HCT116 (cell line): ENCODE data around the gene UBASH3B. TPM values are rescaled to one million over a fixed set of nuclear protein-coding genes. Genes with fewer than 3 reads are reported as not detected.

ENCODE experiments used
- ATAC-seq: fragments of 200-7000 bp; cut with Tn5 transposase; 2 replicates; pipeline ENCODE4 v1.9.1; 2020; ENCODE audit warnings: mild to moderate bottlenecking, moderate library complexity
- BruUV-seq: library from RNA; stranded (reverse); fragments of 400-500 nt; replicated peaks from 2 replicates; lab custom pipeline; 2021; lab: Mats Ljungman, UMichigan
- CTCF ChIA-PET: fragments of 300-600 bp; sonication (Branson Sonifier 250); formaldehyde crosslinking; loops from one replicate; lab custom pipeline; 2021; ENCODE audit warnings: antibody characterized with exemption; lab: Charles Lee
- POLR2A ChIA-PET: fragments of 300-600, 350-600 bp; sonication (Branson Sonifier 250); formaldehyde crosslinking; loops from one replicate; lab custom pipeline; 2021; ENCODE audit warnings: antibody characterized with exemption; lab: Charles Lee
- RAD21 ChIA-PET, 2 experiments: fragments of 300-600 bp; sonication (Branson Sonifier 250); formaldehyde crosslinking; loops; one replicate each; lab custom pipeline; 2023; ENCODE audit warnings: low total read pairs in 2 of 2; ENCODE audit not compliant: uncharacterized antibody in 2 of 2, unreplicated experiment in 2 of 2, low non-redundant PET in 1 of 2; lab: Charles Lee
- DNase-seq: peaks from one replicate; pipeline ENCODE4 v3.0.0-alpha.2; 2010; ENCODE audit warnings: low read depth, low spot score
- H2AFZ ChIP-seq: fragments of 200-600 bp; shearing (Covaris generic), sonication (generic); 2 replicates; pipeline ENCODE4 v1.6.1; 2017; ENCODE audit warnings: low read depth, mixed run types, mixed read lengths, antibody characterized with exemption, low read length; ENCODE audit not compliant: poor library complexity, severe bottlenecking
- H3K27ac ChIP-seq: 2 replicates; pipeline ENCODE4 v1.5.1; 2012; ENCODE audit warnings: low read depth, low read length
- H3K27me3 ChIP-seq: fragments of 200-600 bp; sonication (generic); 2 replicates; pipeline ENCODE4 v1.6.1; 2016; ENCODE audit warnings: mixed run types, low read length, mixed read lengths; ENCODE audit not compliant: insufficient read depth
- H3K36me3 ChIP-seq, 2 experiments: fragments of 200-500 bp in 1 of 2; fragments of 200-600 bp in 1 of 2; sonication (Bioruptor generic) in 1 of 2; sonication (generic) in 1 of 2; 2 replicates each; pipeline versions ENCODE4 v1.5.1 to v1.6.1; 2014 to 2016; ENCODE audit warnings: low read length in 2 of 2, inconsistent platforms in 1 of 2, mixed read lengths in 1 of 2, mixed run types in 1 of 2; ENCODE audit not compliant: insufficient read depth in 2 of 2, control insufficient read depth in 1 of 2
- H3K4me1 ChIP-seq, 2 experiments: fragments of 200-600 bp in 1 of 2; sonication (generic) in 1 of 2; 2 replicates each; pipeline versions ENCODE4 v1.5.1 to v1.6.1; 2012 to 2017; ENCODE audit warnings: low read length in 2 of 2, inconsistent platforms in 1 of 2, mild to moderate bottlenecking in 1 of 2, mixed read lengths in 1 of 2, mixed run types in 1 of 2, moderate library complexity in 1 of 2; ENCODE audit not compliant: insufficient read depth in 2 of 2, control insufficient read depth in 1 of 2
- H3K4me2 ChIP-seq: fragments of 200-600 bp; sonication (generic); 2 replicates; pipeline ENCODE4 v1.6.1; 2017; ENCODE audit warnings: mixed run types, low read length, mixed read lengths
- H3K4me3 ChIP-seq, 2 experiments: fragments of 200-600 bp in 1 of 2; sonication (generic) in 1 of 2; replicated peaks in 1 of 2; 2 replicates each; pipeline ENCODE4 v1.5.1; 2011 to 2016; ENCODE audit warnings: low read length in 2 of 2, control low read depth in 1 of 2, low read depth in 1 of 2, mild to moderate bottlenecking in 1 of 2, mixed read lengths in 1 of 2, mixed run types in 1 of 2
- H3K79me2 ChIP-seq: fragments of 200-600 bp; sonication (generic); 2 replicates; pipeline ENCODE4 v1.6.1; 2017; ENCODE audit warnings: mild to moderate bottlenecking, mixed run types, low read length, moderate library complexity, mixed read lengths; ENCODE audit not compliant: insufficient read depth
- H3K9ac ChIP-seq: fragments of 200-600 bp; sonication (generic); 2 replicates; pipeline ENCODE4 v1.6.1; 2016; ENCODE audit warnings: low read length, mixed read lengths
- H3K9me2 ChIP-seq: fragments of 200-600 bp; sonication (generic), shearing (Covaris generic); 2 replicates; pipeline ENCODE4 v1.6.1; 2017; ENCODE audit warnings: mixed run types, mild to moderate bottlenecking, moderate library complexity; ENCODE audit not compliant: insufficient read depth
- H3K9me3 ChIP-seq, 2 experiments: fragments of 200-500 bp in 1 of 2; fragments of 200-600 bp in 1 of 2; sonication (Bioruptor generic) in 1 of 2; sonication (generic) in 1 of 2; 2 replicates each; pipeline ENCODE4 v1.6.1; 2014 to 2017; ENCODE audit warnings: low read length in 2 of 2, mixed read lengths in 2 of 2, inconsistent platforms in 1 of 2, low read depth in 1 of 2, mild to moderate bottlenecking in 1 of 2, mixed run types in 1 of 2, moderate library complexity in 1 of 2; ENCODE audit not compliant: control insufficient read depth in 1 of 2, insufficient read depth in 1 of 2
- H4K20me1 ChIP-seq: fragments of 200-600 bp; sonication (generic), shearing (Covaris generic); 2 replicates; pipeline ENCODE4 v1.6.1; 2017; ENCODE audit warnings: mixed run types, mild to moderate bottlenecking, moderate library complexity; ENCODE audit not compliant: insufficient read depth
- CBX3 ChIP-seq: IDR thresholded peaks from 2 replicates; pipeline ENCODE4 v1.6.1; 2012; ENCODE audit warnings: low read depth
- FOSL1 ChIP-seq: IDR thresholded peaks from 2 replicates; pipeline ENCODE4 v1.6.1; 2012; ENCODE audit warnings: low read depth
- POLR2A ChIP-seq: IDR thresholded peaks from 2 replicates; pipeline ENCODE4 v1.7.0; 2011; ENCODE audit warnings: borderline replicate concordance; ENCODE audit not compliant: insufficient read depth, insufficient read length; ENCODE audit errors: extremely low read depth
- SRF ChIP-seq: IDR thresholded peaks from 2 replicates; pipeline ENCODE4 v1.6.1; 2012; ENCODE audit warnings: low read depth
- ZFX ChIP-seq: fragments of 450-650 bp; IDR thresholded peaks from 2 replicates; pipeline ENCODE4 v1.6.1; 2017
- ZNF274 ChIP-seq: fragments of 200-500 bp; sonication (Bioruptor generic); IDR thresholded peaks from 2 replicates; pipeline ENCODE4 v1.6.1; 2014; ENCODE audit warnings: mild to moderate bottlenecking, low read depth, low read length, inconsistent platforms
- intact Hi-C: fragments of 100-400 bp; cut with micrococcal nuclease; formaldehyde crosslinking; loops from 2 replicates; pipeline ENCODE4 v1.10.0; 2022
- total RNA-seq: library from RNA; stranded (reverse); gene quantifications from one replicate; pipeline ENCODE4 v1.2.1, GENCODE V29; 2021; ENCODE audit not compliant: unreplicated experiment
- TF ChIP-seq, protein P1 (sequence below), 3 experiments: fragments of 200-600 bp in 1 of 3; sonication (generic) in 1 of 3; IDR thresholded peaks in 2 of 3; conservative IDR thresholded peaks in 1 of 3; 2 replicates each; pipeline ENCODE4 v1.5.1; 2012 to 2017; ENCODE audit warnings: low read depth in 2 of 3, low read length in 2 of 3, antibody characterized with exemption in 1 of 3, borderline replicate concordance in 1 of 3, control low read depth in 1 of 3, mild to moderate bottlenecking in 1 of 3, mixed read lengths in 1 of 3, mixed run types in 1 of 3, moderate library complexity in 1 of 3; ENCODE audit not compliant: insufficient read depth in 1 of 3
- TF ChIP-seq, protein P2 (sequence below): IDR thresholded peaks from 2 replicates; pipeline ENCODE4 v1.6.1; 2012; ENCODE audit warnings: low read depth

UBASH3B gene
- total RNA-seq, 1 experiment from 2014 or later: 40.3 TPM

DNA sequence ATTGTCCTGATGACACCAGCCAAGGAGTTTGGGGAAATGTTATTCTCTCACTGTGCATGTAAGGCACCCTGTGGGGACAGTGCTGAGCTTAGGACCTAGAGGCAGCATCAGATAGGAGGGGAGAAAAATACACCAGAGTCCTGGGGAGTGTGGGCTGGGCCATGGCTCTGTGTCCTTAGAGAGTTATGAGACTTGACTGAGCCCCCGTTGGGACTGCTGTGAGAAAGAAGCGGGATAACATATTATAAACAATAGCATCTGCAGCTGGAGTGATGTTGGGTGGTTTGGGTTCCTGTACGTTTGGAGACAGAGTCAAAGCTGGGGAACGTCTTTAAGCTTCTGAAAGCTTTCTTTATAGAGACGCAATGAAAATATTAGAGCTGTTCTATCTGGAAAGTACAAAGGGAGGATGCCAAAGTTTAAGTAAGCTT lies 91.8 kb downstream of the UBASH3B start:
- CTCF ChIA-PET: interaction anchor here (0.8 kb wide), 1 partner anchor 9 kb away, joined by 3 read pairs; no protein-coding TSS in a partner anchor
- no peaks in the 10 kb centered on the region for H4K20me1 ChIP-seq
- TF ChIP-seq ZNF274 (no peak), ZFX (no peak)
- TF ChIP-seq, all 23 proteins: peak for 0
- no peak overlapping the region for H3K27ac ChIP-seq
- no peaks in the 10 kb centered on the region for H3K27me3 ChIP-seq
- ChIA-PET RAD21 (no interaction called here), POLR2A (interaction anchor here (0.9 kb wide), 1 partner anchor 92 kb away, joined by 3 read pairs; the partner anchor contains the start of gene UBASH3B)
- H3K36me3 ChIP-seq: no peaks in the 10 kb centered on the region
- H3K4me3 ChIP-seq: no peak overlapping the region
- no peak overlapping the region for H2AFZ ChIP-seq
- no peaks in the 10 kb centered on the region for H3K9me3 ChIP-seq
- H3K79me2 ChIP-seq: 0 out of 2 replicates have a peak, but pooled peaks cover 5% of the 10 kb centered on the region
- no peaks in the 10 kb centered on the region for H3K4me1 ChIP-seq
- H3K9ac ChIP-seq: no peak overlapping the region
- H3K9me2 ChIP-seq: no peaks in the 10 kb centered on the region
- ATAC-seq (no peak), DNase-seq (no peak)
- intact Hi-C loops: no loop called here
- no TSS peak for BruUV-seq
- no peak overlapping the region for H3K4me2 ChIP-seq

GRCh38 chr11:122749005-122749687 lies 93.6 kb downstream of the UBASH3B start:
- RAD21 ChIA-PET: no interaction called here
- Histone ChIP-seq H3K79me2 (0 out of 2 replicates have a peak, but pooled peaks cover 3% of the 10 kb centered on the region), H3K27me3 (no peaks in the 10 kb centered on the region)
- TF ChIP-seq, protein P1, sequence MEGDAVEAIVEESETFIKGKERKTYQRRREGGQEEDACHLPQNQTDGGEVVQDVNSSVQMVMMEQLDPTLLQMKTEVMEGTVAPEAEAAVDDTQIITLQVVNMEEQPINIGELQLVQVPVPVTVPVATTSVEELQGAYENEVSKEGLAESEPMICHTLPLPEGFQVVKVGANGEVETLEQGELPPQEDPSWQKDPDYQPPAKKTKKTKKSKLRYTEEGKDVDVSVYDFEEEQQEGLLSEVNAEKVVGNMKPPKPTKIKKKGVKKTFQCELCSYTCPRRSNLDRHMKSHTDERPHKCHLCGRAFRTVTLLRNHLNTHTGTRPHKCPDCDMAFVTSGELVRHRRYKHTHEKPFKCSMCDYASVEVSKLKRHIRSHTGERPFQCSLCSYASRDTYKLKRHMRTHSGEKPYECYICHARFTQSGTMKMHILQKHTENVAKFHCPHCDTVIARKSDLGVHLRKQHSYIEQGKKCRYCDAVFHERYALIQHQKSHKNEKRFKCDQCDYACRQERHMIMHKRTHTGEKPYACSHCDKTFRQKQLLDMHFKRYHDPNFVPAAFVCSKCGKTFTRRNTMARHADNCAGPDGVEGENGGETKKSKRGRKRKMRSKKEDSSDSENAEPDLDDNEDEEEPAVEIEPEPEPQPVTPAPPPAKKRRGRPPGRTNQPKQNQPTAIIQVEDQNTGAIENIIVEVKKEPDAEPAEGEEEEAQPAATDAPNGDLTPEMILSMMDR (IDR thresholded peaks at IDR 0.05 in 2 of 3, conservative IDR thresholded peaks at IDR 0.05 in 1 of 3; ENCODE audit: borderline replicate concordance in 1 of 3, insufficient read depth in 1 of 3, low read depth in 2 of 3, low read length in 2 of 3): no peak
- TF ChIP-seq, protein P2, sequence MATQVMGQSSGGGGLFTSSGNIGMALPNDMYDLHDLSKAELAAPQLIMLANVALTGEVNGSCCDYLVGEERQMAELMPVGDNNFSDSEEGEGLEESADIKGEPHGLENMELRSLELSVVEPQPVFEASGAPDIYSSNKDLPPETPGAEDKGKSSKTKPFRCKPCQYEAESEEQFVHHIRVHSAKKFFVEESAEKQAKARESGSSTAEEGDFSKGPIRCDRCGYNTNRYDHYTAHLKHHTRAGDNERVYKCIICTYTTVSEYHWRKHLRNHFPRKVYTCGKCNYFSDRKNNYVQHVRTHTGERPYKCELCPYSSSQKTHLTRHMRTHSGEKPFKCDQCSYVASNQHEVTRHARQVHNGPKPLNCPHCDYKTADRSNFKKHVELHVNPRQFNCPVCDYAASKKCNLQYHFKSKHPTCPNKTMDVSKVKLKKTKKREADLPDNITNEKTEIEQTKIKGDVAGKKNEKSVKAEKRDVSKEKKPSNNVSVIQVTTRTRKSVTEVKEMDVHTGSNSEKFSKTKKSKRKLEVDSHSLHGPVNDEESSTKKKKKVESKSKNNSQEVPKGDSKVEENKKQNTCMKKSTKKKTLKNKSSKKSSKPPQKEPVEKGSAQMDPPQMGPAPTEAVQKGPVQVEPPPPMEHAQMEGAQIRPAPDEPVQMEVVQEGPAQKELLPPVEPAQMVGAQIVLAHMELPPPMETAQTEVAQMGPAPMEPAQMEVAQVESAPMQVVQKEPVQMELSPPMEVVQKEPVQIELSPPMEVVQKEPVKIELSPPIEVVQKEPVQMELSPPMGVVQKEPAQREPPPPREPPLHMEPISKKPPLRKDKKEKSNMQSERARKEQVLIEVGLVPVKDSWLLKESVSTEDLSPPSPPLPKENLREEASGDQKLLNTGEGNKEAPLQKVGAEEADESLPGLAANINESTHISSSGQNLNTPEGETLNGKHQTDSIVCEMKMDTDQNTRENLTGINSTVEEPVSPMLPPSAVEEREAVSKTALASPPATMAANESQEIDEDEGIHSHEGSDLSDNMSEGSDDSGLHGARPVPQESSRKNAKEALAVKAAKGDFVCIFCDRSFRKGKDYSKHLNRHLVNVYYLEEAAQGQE: no peak
- TF ChIP-seq SRF (no peak), POLR2A (no peak), CBX3 (no peak), FOSL1 (no peak)
- TF ChIP-seq, all 23 proteins: peak for 0
- Histone ChIP-seq H3K9me3 (no peaks in the 10 kb centered on the region), H3K9ac (no peak overlapping the region), H3K27ac (no peak overlapping the region), H3K9me2 (no peaks in the 10 kb centered on the region), H4K20me1 (no peaks in the 10 kb centered on the region), H2AFZ (no peak overlapping the region), H3K4me2 (no peak overlapping the region), H3K4me3 (no peak overlapping the region), H3K36me3 (no peaks in the 10 kb centered on the region), H3K4me1 (no peaks in the 10 kb centered on the region)
- no TSS peak for BruUV-seq
- intact Hi-C loops: no loop called here
- CTCF ChIA-PET: no interaction called here
- ATAC-seq (no peak), DNase-seq (no peak)
- POLR2A ChIA-PET: no interaction called here
